Measurements from ENCODE around the gene IMPDH2. TPM values are rescaled to one million over a fixed set of nuclear protein-coding genes. Genes with fewer than 3 reads are reported as not detected.
A peak's percentile ranks its signal among the peaks of the same experiment; 100 is the strongest.

IMPDH2 gene
- total RNA-seq (2014; rRNA removed; shearing (Covaris generic)): 244 and 273 TPM in 2 replicates

- Histone ChIP-seq H3K4me3 (peak within 1 kb of the TSS; percentile 66), H3K27me3 (no peaks in the 10 kb centered on the region), H3K9me3 (replicated peaks) (no peaks in the 10 kb centered on the region), H3K4me1 (peaks cover 6% of the 10 kb centered on the region), H3K36me3 (peaks cover 53% of the 10 kb centered on the region), H3K27ac (peak within 1 kb of the TSS; percentile 60)
- peak; percentile 87 to 92 for DNase-seq
Measured at GRCh38 chr3:49028673-49029562, at the start of gene IMPDH2. TSS of gene IMPDH2 (minus strand) at chr3:49029398. CDS start at chr3:49029350, 48 bp downstream.

GRCh38 chr3:49076646-49077045 lies 47.4 kb upstream of the IMPDH2 start:
- Histone ChIP-seq H3K27ac (no peak overlapping the region), H3K36me3 (peaks cover 47% of the 10 kb centered on the region), H3K4me3 (no peak overlapping the region), H3K27me3 (no peaks in the 10 kb centered on the region), H3K4me1 (no peaks in the 10 kb centered on the region), H3K9me3 (replicated peaks) (no peaks in the 10 kb centered on the region)
- no peak for DNase-seq

- Histone ChIP-seq H3K36me3 (peaks cover 49% of the 10 kb centered on the region), H3K9me3 (replicated peaks) (no peaks in the 10 kb centered on the region), H3K4me1 (no peaks in the 10 kb centered on the region), H3K4me3 (no peak overlapping the region), H3K27me3 (no peaks in the 10 kb centered on the region), H3K27ac (no peak overlapping the region)
- DNase-seq: no peak
Measured at GRCh38 chr3:49076116-49076515, 46.9 kb upstream of the IMPDH2 start.

DNA sequence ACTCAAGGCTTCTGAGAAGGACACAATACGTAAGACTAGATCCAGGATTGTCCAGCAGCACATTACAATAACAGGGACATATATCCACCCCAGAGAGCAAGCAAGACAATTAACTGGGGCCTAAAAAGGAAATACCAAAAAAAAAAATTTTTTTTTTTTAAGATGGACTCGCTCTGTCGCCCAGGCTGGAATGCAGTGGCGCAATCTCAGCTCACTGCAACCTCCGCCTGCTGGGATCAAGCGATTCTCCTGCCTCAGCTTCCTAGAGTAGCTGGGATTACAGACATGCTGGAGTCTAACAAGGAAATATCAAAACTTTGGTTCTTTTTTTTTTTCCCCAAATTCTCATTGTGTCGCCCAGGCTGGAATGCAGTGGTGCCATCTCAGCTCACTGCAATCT lies 28.8 kb upstream of the IMPDH2 start:
- Histone ChIP-seq H3K9me3 (replicated peaks) (no peaks in the 10 kb centered on the region), H3K36me3 (peaks cover 59% of the 10 kb centered on the region), H3K27ac (no peak overlapping the region), H3K27me3 (no peaks in the 10 kb centered on the region), H3K4me3 (no peak overlapping the region), H3K4me1 (no peaks in the 10 kb centered on the region)
- no peak for DNase-seq

- H3K4me1 ChIP-seq: no peaks in the 10 kb centered on the region
- no peak overlapping the region for H3K4me3 ChIP-seq
- DNase-seq: no peak
- no peak overlapping the region for H3K27ac ChIP-seq
- peaks cover 59% of the 10 kb centered on the region for H3K36me3 ChIP-seq
- no peaks in the 10 kb centered on the region for H3K27me3 ChIP-seq
- no peaks in the 10 kb centered on the region for H3K9me3 ChIP-seq (replicated peaks)
Measured at GRCh38 chr3:49057268-49057667, 28.1 kb upstream of the IMPDH2 start.

DNA sequence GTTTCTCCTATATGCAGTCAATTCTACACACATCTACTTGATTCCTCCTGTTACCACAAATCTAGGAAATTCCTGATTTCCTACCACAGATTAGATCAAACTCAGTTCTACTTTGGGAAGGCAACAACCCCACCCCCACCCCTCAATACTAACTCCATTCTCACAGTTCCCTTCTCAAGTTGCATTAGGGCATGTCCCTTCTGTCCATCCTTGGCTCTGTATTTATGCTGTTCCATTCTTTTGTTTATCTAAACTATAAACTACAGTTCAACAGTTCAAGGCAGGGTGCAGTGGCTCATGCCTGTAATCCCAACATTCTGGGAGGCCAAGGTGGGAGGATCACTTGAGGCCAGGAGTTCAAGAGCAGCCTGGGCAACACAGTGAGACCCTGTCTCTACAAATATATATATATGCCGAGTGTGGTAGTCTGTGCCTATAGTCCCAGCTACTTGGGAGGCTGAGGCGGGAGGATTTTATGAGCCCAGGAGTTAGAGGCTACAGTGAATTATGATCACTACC lies 25.2 kb upstream of the IMPDH2 start:
- Histone ChIP-seq H3K4me3 (no peak overlapping the region), H3K4me1 (no peaks in the 10 kb centered on the region), H3K27ac (no peak overlapping the region), H3K9me3 (replicated peaks) (no peaks in the 10 kb centered on the region), H3K36me3 (peaks cover 51% of the 10 kb centered on the region), H3K27me3 (no peaks in the 10 kb centered on the region)
- no peak for DNase-seq

- Histone ChIP-seq H3K4me1 (no peaks in the 10 kb centered on the region), H3K9me3 (replicated peaks) (no peaks in the 10 kb centered on the region)
Measured at GRCh38 chr3:49053543-49053942, 24.3 kb upstream of the IMPDH2 start.

GRCh38 chr3:49035281-49035680 lies 6.1 kb upstream of the IMPDH2 start:
- H3K36me3 ChIP-seq: peaks cover 45% of the 10 kb centered on the region
- H3K4me1 ChIP-seq: no peaks in the 10 kb centered on the region

More at GRCh38 chr3:49053543-49053942, 24.3 kb upstream of the IMPDH2 start:
- Histone ChIP-seq H3K4me3 (no peak overlapping the region), H3K27me3 (no peaks in the 10 kb centered on the region), H3K27ac (no peak overlapping the region), H3K36me3 (peaks cover 51% of the 10 kb centered on the region)
- no peak for DNase-seq

DNA sequence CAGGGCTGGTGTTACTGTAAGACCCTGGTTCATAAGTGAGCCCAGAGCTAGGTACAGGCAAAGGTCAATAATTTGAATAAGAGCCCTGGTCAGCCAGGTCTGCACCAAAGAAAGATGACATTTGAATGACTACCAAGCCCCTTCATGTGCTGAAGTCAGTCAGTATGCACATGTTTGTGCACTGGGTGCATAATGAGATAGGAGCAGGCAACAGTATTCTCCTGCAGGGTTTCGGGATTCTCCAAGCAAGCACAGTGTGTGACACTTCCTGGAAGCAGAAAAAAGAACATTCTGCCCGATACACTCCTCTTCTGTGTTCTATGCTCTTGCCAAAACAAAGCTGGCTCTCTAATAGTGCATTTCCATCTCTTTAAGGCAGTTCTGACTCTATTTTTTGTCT lies 5.5 kb upstream of the IMPDH2 start:
- Histone ChIP-seq H3K36me3 (peaks cover 41% of the 10 kb centered on the region), H3K27me3 (no peaks in the 10 kb centered on the region), H3K27ac (no peak overlapping the region), H3K9me3 (replicated peaks) (no peaks in the 10 kb centered on the region), H3K4me1 (no peaks in the 10 kb centered on the region), H3K4me3 (no peak overlapping the region)
- DNase-seq: no peak

More at GRCh38 chr3:49035281-49035680, 6.1 kb upstream of the IMPDH2 start:
- H3K27ac ChIP-seq: no peak overlapping the region
- H3K27me3 ChIP-seq: no peaks in the 10 kb centered on the region
- no peaks in the 10 kb centered on the region for H3K9me3 ChIP-seq (replicated peaks)
- no peak overlapping the region for H3K4me3 ChIP-seq
- DNase-seq: no peak

DNA sequence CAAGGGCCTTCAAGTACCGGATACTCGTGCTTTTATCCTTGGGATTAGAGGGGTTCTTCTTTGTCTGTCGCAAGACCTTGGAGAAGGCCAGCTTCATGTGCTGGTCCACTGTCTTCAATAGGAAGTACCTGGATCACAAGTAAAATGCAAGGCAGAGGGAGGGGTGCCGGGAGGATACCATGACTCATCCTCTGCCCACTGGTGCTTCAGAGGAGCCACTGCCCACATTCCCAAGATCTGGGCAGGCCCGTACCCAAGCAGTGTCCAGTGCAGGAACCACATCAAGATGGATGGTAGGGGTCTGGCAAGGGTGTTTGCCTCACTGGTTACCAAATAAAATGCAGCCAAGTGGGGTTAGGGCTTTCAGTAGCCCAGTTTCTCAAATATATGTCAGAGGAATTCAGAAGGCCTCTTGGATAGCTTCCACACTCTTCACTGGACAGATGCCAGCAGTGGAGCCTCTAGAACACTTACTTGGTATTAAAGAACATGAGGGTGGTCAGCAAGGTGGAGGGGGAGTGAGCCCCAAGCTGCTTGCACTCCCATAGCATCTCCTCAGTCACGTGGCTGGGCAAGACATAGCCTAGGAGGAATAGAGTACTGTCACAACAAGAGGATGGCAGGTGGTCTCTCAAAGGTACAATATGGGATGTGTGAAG lies 3.6 kb upstream of the IMPDH2 start:
- no peak for DNase-seq
- Histone ChIP-seq H3K27ac (no peak overlapping the region), H3K36me3 (peaks cover 35% of the 10 kb centered on the region), H3K27me3 (no peaks in the 10 kb centered on the region), H3K4me1 (peaks cover 6% of the 10 kb centered on the region), H3K4me3 (no peak overlapping the region), H3K9me3 (replicated peaks) (no peaks in the 10 kb centered on the region)

DNA sequence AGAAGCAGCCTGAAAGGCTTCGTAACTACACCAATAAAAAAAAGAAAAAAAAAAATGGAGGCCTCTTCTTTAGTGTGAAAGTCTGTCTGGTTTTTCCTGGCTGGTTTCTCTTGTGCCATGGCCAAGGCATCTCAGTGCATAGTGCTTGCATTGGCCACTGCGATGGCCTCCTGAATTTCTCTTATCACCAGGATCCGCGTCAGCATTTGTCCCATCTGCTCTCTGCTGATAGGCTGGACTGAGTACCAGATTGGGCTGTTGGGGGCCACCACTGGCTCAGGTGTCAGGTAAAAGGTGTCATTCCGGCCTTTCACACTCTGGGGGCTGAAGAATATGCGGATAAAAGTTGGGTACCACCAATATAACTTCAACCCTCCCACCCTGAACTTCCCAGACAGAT lies 1.1 kb upstream of the IMPDH2 start:
- H3K4me1 ChIP-seq: peaks cover 6% of the 10 kb centered on the region
- no peaks in the 10 kb centered on the region for H3K9me3 ChIP-seq (replicated peaks)
- H3K27me3 ChIP-seq: no peaks in the 10 kb centered on the region
- no peak overlapping the region for H3K27ac ChIP-seq
- no peak overlapping the region for H3K4me3 ChIP-seq
- DNase-seq: no peak
- peaks cover 56% of the 10 kb centered on the region for H3K36me3 ChIP-seq

DNA sequence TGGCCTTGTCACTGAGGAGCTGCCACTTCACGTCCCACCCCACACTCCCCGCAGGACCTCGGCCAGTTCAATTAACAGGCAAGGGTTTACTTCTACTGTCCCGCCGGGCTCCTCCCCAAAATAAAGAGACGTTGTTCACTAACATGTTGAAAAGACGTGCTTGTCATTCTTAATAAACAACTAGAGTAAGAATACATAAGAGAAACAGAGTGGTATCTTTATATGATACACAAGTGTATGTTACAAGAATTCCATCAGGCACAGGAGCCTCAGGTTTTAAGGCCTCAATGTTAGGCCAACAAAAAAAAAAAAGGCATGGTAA lies 326 bp upstream of the IMPDH2 start:
- no peaks in the 10 kb centered on the region for H3K27me3 ChIP-seq
- no peaks in the 10 kb centered on the region for H3K9me3 ChIP-seq (replicated peaks)
- H3K36me3 ChIP-seq: peaks cover 56% of the 10 kb centered on the region
- DNase-seq: no peak
- peak overlapping the region; percentile 66 for H3K4me3 ChIP-seq
- no peak overlapping the region for H3K27ac ChIP-seq
- peaks cover 6% of the 10 kb centered on the region for H3K4me1 ChIP-seq

DNA sequence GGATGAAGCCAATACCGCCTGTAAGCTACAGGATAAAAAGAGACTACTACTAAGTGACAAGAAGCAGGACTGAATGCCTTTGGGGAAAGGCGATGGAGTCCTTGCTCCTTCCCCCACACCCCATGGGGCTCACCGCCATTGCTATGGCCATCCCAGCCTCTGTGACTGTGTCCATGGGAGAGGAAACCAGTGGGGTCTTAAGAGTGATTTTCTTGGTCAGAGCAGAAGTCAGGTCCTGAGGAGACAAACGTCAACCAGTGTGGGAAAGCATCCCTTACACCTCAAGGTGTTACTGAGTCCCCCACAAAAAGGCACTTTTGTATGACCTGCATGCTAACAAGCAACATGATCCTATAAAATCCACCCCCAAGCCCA lies 913 bp downstream of the IMPDH2 start:
- DNase-seq: no peak
- no peaks in the 10 kb centered on the region for H3K27me3 ChIP-seq
- H3K9me3 ChIP-seq (replicated peaks): no peaks in the 10 kb centered on the region
- peaks cover 53% of the 10 kb centered on the region for H3K36me3 ChIP-seq
- peak overlapping the region; percentile 66 for H3K4me3 ChIP-seq
- no peak overlapping the region; the same call in 1 of the 2 replicates for H3K27ac ChIP-seq
- H3K4me1 ChIP-seq: peaks cover 6% of the 10 kb centered on the region

- no peaks in the 10 kb centered on the region for H3K27me3 ChIP-seq
- H3K4me1 ChIP-seq: peaks cover 8% of the 10 kb centered on the region
- no peaks in the 10 kb centered on the region for H3K9me3 ChIP-seq (replicated peaks)
- H3K36me3 ChIP-seq: peaks cover 51% of the 10 kb centered on the region
- no peak overlapping the region for H3K4me3 ChIP-seq
- no peak for DNase-seq
- no peak overlapping the region for H3K27ac ChIP-seq
Measured at GRCh38 chr3:49027634-49028033, 1.6 kb downstream of the IMPDH2 start.

DNA sequence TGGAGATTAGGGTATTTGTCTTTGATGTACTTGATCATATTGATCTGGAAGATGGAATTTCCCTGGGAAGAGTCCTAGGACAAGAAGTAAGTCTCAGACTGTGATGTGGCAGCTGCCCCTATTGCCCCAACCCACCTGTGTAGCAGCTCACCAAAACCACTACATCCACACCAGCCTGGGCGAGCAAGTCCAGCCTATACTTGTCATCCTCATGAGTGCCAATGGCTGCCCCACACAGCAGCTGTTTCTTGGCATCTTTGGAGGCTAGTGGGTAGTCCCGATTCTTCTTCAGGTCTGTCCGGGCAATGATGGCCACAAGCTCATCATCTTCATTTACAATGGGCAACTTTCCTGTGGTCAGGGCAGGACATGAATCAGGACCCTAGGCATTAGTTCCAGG lies 2.7 kb downstream of the IMPDH2 start:
- Histone ChIP-seq H3K4me1 (peaks cover 8% of the 10 kb centered on the region), H3K4me3 (no peak overlapping the region), H3K27ac (no peak overlapping the region), H3K27me3 (no peaks in the 10 kb centered on the region), H3K36me3 (peaks cover 41% of the 10 kb centered on the region), H3K9me3 (replicated peaks) (no peaks in the 10 kb centered on the region)
- DNase-seq: no peak

Measured in SJCRH30 (cell line).